Measurements from ENCODE around the gene ROBO2.

The ROBO2 gene

GRCh38 chr3:77648214-77648613 lies 608.3 kb downstream of the ROBO2 start:
- H3K4me3 ChIP-seq (ENCODE audit: low read depth, low read length) = no peak overlapping the region
- TF ChIP-seq CTCF (IDR thresholded peaks at IDR 0.05; ENCODE audit: borderline replicate concordance, insufficient read depth, low read depth, low read length) = no peak

DNA sequence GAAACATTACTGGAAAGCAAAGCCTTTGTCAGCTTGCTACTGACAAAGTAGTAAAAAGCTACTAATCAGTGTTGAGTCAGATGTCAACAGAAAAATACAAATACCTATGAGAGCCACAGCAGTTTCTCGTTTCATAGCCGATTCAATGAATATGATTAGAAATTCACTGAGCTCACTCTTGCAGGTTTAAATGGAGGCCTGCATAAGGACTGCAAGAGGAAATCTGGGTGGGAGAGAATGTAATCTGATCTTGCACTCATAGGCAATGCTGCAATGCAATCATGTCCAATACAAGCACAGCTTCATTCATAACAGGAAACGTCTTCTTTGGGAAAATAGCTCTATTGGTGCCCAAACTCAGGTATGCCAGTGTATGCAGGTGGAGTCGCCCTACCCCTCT lies 608.8 kb downstream of the ROBO2 start:
- TF ChIP-seq CTCF (IDR thresholded peaks at IDR 0.05; ENCODE audit: borderline replicate concordance, insufficient read depth, low read depth, low read length) = no peak
- no peak overlapping the region for H3K4me3 ChIP-seq (ENCODE audit: low read depth, low read length)

DNA sequence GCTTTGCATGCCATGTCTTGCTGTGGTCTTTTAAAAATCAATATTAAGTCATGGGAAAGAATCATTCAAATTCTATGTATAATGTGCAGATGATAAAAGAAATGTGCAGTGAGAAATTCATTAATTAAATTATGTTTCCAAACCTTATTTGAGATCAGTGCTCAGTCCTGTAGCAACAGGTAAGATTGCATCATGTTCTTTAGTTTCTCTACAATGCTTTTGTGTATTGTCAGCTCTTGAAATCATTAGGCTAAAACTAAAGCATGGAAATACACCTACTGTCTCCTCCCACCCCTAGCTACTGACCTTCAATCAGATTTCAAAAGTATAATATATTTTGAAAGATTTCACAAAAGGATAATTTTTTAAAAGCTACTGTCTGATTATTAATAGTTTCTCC lies 612.7 kb downstream of the ROBO2 start:
- TF ChIP-seq CTCF (IDR thresholded peaks at IDR 0.05; ENCODE audit: borderline replicate concordance, insufficient read depth, low read depth, low read length) = no peak
- no peak overlapping the region for H3K4me3 ChIP-seq (ENCODE audit: low read depth, low read length)

GRCh38 chr3:77655396-77655795 lies 615.5 kb downstream of the ROBO2 start:
- no peak overlapping the region for H3K4me3 ChIP-seq (ENCODE audit: low read depth, low read length)
- no peak for TF ChIP-seq CTCF (IDR thresholded peaks at IDR 0.05; ENCODE audit: borderline replicate concordance, insufficient read depth, low read depth, low read length)

DNA sequence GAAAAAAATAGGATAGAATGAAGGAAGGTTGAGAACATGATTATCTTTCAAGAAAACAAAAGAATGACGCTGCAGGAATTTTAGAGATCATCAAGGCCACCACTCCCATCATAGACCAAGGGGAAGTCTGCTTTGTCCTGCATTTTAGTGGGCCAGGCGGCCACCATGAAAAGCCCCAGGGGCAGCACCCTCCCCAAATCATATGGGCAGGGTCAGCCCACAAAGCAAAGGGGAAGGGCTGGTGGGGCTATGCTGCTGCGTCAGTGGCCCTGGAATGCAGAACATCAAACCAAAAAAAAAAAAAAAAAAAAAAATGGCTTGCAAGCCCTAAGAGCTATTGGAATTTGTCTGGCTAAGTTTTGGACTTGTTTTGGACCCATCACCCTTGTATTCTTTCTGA lies 620.8 kb downstream of the ROBO2 start:
- no peak overlapping the region for H3K4me3 ChIP-seq (ENCODE audit: low read depth, low read length)
- TF ChIP-seq CTCF (IDR thresholded peaks at IDR 0.05; ENCODE audit: borderline replicate concordance, insufficient read depth, low read depth, low read length) = no peak

DNA sequence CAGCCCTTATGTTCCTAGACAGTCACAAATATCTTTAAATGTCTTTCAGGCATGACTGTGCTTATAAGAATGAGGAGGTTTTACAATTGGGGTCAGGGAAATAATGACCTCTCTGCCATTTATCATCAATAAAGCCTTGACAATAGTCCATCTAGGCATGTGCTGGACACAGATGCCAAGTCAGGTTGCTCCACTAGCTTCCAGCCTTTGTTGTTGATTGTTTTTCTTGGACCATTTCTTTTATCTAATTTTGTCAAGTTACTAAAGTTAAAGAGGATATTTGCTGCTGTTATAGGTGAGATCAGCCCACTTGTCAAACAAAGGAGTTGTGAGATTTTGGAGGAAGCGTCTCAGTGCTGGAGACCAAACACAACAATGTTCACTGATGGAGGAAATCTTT lies 628.0 kb downstream of the ROBO2 start:
- H3K4me3 ChIP-seq (ENCODE audit: low read depth, low read length) = no peak overlapping the region
- no peak for TF ChIP-seq CTCF (IDR thresholded peaks at IDR 0.05; ENCODE audit: borderline replicate concordance, insufficient read depth, low read depth, low read length)

GRCh38 chr3:77668376-77668775 lies 628.5 kb downstream of the ROBO2 start:
- H3K4me3 ChIP-seq (ENCODE audit: low read depth, low read length) = no peak overlapping the region
- no peak for TF ChIP-seq CTCF (IDR thresholded peaks at IDR 0.05; ENCODE audit: borderline replicate concordance, insufficient read depth, low read depth, low read length)

Data from GM12875 (cell line).